Fibroblast of the aortic adventitia (primary cell): Measurements from ENCODE around the gene SPDEF. TPM values are rescaled to one million over a fixed set of nuclear protein-coding genes. Genes with fewer than 3 reads are reported as not detected.

Experiments
- DNase-seq: peaks from one replicate; pipeline ENCODE4 v3.0.0-alpha.2; 2010; ENCODE audit warnings: low read depth
- H3K4me3 ChIP-seq: 2 replicates; pipeline ENCODE4 v1.5.1; 2011; ENCODE audit warnings: low read depth, mild to moderate bottlenecking, control low read depth, low read length, moderate library complexity
- total RNA-seq: library from RNA; depleted of rRNA; stranded (reverse); fragments of >200 nt; gene quantifications from 2 replicates; pipeline ENCODE4 v1.2.3, GENCODE V29; 2012; ENCODE audit warnings: low replicate concordance
- TF ChIP-seq, protein P1 (sequence below): IDR thresholded peaks from 2 replicates; pipeline ENCODE4 v1.5.1; 2011; ENCODE audit warnings: mild to moderate bottlenecking, low read length, control low read depth, inconsistent platforms; ENCODE audit not compliant: insufficient read depth

SPDEF gene
- total RNA-seq, 1 donor: not detected

DNA sequence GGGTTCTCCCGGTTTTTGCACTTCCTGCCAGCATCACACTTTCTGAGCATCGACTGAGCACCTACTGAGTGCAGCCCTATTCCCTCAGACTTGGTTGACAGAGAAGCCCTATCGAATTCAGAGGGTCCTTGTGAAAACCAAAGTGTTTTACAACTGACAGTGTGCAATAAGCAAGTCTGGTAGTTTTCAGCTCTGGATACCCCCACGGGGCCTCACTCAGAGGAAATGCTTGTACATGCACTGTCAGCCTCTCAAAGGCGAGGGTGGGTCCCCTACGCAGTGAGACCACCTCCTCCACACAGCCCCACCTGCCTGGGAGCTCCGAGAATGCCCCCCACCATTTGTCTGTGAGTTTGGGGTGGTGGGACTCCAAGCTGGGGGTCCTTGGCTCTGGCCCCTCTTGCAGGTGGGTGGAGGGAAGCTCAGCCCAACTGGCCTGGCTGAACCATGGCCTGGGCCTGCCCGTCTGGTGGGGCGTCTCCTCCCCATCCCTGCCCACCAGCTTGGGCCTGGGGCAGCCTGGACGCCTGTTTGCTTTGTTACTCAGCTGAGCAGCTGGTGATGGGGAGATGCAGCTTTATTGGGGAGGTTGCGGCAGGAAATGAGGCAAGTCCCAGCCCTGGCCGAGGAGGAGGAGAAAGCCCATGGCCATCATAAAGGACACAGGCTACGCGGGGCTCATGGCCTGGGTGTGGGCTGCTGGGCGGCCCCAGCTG is 1.7 kb downstream of the SPDEF start:
- H3K4me3 ChIP-seq: no peak overlapping the region
- TF ChIP-seq, protein P1, sequence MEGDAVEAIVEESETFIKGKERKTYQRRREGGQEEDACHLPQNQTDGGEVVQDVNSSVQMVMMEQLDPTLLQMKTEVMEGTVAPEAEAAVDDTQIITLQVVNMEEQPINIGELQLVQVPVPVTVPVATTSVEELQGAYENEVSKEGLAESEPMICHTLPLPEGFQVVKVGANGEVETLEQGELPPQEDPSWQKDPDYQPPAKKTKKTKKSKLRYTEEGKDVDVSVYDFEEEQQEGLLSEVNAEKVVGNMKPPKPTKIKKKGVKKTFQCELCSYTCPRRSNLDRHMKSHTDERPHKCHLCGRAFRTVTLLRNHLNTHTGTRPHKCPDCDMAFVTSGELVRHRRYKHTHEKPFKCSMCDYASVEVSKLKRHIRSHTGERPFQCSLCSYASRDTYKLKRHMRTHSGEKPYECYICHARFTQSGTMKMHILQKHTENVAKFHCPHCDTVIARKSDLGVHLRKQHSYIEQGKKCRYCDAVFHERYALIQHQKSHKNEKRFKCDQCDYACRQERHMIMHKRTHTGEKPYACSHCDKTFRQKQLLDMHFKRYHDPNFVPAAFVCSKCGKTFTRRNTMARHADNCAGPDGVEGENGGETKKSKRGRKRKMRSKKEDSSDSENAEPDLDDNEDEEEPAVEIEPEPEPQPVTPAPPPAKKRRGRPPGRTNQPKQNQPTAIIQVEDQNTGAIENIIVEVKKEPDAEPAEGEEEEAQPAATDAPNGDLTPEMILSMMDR: no peak
- DNase-seq: no peak

DNA sequence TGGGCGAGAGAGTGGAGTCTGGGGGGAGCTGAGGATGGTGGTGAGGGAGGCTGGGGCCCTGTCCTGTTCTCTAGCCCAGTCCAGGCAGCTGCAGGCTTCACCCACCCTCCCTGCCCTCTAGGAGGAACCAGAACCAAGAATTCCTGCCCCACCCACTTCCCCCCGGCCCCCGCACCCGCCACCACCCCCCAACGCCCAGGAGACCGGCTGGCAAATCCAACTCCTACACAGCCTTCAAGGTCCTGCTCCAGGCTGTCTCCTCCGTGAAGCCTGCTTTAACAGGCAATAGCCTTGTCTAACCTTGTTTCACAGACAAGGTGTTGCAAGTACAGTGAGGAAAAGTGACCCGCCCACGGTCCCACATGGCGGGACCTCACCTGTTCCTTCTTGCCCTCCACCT is 2.4 kb downstream of the SPDEF start:
- H3K4me3 ChIP-seq: no peak overlapping the region
- DNase-seq: no peak
- TF ChIP-seq, protein P1: no peak

DNA sequence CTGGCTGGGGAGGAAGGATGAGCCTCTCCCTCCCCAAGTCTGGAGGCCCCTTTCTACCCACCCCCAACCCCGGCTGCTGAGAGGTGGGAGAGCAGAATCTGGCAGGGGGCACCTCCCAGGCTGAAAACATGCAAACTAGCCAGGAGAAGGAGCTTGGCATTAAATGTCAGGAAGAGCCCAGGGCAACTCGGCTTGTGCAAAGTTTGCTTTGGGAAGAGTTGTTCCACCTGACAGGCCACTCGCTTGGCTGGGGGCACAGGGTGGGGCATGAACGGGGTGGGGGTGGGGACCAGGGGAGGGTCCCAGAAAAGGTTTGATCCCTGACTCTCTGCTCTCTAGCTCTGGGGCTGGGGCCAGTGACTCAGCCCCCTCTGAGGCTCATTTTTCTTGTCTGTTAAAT is 3.0 kb downstream of the SPDEF start:
- no peak overlapping the region for H3K4me3 ChIP-seq
- DNase-seq: no peak
- TF ChIP-seq, protein P1: no peak

DNA sequence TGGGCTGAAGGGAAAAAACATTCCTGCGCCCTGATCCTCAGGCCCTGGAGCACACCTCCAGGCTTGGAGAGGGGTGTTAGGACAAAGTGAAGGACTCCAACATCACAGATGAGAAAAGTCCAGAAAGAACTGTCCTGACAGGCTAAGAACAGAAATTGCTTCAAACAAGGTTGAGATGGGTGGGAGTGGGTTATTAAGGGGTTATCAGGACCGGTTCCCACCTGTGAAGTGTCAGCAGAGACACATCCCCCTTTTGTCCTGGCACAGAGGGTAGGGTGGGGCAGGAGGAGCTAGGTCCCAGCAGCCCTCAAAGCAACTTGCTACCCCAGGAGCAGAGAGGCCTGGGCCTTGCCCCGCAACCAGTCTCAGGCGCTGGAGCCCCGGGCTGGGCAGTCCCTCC is 3.5 kb downstream of the SPDEF start:
- TF ChIP-seq, protein P1: no peak
- no peak for DNase-seq
- H3K4me3 ChIP-seq: no peak overlapping the region

DNA sequence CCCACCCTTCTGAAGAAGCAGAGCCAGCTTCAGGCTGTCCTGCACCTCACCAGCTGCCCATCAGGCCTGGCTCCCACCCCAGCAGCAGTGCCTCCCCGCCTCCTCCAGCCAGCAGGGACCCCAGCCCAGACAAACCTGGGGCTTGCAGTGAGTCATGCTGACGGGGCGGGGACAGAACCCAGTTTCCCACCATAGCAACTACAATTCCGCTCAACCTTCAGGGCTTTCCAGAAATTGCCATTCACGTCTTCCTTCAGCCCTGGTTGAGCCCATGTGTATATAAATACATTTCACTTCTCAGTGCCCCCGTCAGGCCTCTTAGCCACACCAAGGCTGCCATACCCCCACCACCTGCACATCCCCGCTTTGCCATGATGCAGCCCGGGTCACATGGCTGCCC is 4.4 kb downstream of the SPDEF start:
- DNase-seq: no peak
- TF ChIP-seq, protein P1: no peak
- H3K4me3 ChIP-seq: no peak overlapping the region

DNA sequence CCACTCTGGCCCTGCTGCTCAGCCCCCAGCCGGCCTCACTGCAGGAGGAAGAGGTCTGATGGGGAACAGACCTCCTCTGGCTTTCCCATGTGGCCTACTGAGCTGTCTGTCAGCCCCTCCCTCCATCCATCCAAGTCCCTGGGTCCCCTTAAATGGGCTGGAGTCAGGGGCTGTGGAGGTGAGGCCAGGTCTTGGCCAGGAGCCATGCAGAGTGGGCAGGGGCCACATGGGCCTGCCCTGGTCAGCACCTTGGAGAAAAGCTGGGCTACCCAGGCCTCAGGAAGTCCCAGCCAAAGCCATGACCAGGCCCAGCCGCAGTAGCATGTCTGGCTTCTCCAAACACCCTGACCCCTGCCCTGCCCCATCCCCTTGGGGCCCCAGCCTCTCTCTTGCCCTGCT is 6.3 kb downstream of the SPDEF start:
- H3K4me3 ChIP-seq: no peak overlapping the region
- TF ChIP-seq, protein P1: no peak
- no peak for DNase-seq
